Measurements from ENCODE around the gene GGT7.
"Not testable (repeated sequence)": the region's sequence is repeated elsewhere in the genome, so short reads cannot be mapped to it uniquely, and the experiment has no call there.

The GGT7 gene

DNA sequence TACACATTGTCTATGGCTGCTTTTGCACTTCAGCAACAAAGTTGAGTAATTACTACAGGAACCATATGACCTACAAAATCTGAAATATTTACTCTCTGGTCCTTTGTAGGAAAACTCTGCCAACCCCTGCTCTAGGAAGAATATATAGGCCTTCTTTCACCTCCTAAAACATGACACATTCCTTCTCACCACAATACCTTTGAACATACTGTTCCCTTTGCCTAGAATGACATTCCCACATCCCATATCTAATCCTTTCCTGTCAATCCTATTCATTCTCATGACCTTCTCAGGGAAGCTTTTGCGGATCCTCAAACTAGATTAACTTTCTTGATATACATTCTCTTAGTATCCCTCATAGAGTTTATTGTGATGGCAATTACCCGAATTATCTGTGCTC is 29.2 kb downstream of the GGT7 start:
- no peak for DNase-seq

DNA sequence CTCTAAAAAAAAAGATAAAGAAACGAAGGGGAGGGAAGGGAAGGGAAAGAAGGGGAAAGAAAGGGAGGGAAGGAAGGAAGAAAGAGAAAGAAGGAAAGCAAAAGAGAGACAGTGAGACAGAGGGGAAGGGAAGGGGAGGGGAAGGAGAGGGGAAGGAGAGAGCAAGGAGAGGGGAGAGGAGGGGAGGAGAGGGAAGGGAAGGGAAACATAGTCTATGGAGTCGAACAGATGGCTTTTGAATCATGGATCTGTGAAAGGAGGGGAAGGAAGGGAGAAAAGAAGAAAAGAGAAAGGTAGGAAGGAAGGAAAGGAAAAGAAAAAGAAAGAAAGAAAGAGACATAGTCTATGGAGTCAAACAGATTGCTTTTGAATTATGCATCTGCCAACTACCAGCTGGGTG is 30.5 kb downstream of the GGT7 start:
- no peak for DNase-seq

DNA sequence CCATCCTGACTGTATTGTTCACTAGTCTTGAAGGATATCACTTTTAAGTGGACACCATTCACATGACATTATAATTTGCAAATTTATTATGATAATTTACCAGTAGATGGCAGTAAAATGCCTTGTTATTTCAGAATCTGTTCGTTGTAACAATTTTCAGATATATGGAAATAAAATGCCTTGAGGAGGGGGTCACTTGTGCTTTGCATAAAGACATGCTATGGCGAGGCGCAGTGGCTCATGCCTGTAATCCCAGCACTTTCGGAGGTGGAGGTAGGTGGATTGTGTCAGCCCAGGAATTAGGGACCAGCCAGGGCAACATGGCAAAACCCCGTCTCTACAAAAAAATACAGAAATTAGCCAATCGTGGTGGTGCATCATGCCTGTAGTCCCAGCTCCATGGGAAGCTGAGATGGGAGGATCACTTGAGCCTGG is 38.2 kb downstream of the GGT7 start:
- no peak for DNase-seq

DNA sequence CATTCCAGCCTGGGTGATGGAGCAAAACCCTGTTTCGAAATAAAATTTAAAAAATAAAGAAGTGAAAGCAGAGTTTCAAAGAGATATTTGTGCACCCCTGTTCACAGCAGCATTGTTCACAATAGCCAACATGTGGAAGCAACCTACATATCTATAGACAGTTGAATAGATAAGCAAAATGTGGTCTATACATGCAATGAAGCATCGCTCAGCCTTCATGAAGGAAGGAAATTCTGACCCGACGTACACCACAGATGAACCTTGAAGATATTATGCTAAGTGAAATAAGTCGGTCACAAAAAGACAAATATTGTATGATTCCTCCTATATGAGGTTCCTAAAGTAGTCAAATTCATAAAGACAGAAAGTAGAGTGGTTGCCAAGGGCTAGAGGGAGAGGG is 40.7 kb downstream of the GGT7 start:
- no peak for DNase-seq

DNA sequence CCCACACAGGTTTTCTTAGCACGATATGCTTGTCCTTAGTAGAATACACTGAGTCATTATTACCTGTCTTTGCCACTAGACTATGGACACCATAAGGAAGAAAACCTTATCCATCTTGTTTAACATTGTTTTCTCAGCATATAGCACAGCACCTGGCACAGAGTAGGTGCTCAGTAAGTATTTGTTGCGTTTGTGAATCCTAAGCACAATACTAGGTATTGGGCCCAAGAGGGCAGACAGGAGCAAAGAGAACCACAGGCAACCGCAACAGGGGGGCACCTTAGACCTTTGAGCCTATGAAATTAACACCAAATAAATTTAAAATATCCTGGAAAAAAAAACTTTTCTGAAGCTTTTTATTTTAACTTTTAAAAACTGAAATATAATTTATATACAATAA is 43.5 kb downstream of the GGT7 start:
- no peak for DNase-seq

DNA sequence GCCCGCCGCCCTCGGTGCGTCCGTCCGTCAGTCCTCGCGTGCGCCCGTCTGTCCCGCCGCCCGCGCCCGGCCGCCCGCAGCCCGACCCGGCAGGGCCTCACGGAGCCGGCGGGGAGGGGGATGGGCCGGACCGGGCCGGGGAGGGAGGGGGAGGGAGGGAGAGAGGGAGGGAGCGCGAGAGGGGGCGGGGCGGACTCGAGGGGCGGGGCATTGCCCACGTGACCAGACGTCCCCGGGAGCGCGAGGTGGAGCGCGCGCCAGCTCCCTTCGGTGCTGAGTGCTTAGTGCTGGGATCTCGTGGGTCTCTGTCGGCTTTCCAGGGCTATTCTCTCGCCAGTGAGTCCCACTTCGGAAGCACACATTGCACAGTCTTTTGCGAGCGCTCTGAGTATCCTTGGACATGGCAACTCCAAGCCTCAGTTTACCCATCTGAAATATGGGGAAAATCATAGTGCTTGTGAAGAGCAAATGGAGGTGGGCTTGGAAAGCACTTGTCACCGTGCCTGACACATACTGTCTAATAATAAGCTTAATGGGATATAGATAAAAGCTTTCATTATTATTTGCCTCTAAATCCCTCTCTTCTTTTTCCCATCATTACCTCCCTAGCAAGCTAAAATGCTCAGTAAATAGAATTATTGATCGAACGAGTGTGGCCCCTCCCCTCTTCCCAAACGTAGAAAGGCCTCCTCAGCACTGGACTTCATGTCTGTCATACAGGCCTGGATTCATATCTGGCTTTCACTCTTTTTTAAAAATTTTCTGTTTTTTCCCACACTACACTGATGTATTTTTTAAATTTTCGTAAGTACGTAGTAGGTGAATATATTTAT is 46.9 kb downstream of the GGT7 start, which contains the start of gene NCOA6:
Gene NCOA6, minus strand, starts transcription at position 122 of the 833 bp plus-strand sequence. CDS start 43,296 bp downstream, outside the sequence.
- peak; percentile 55 to 77 for DNase-seq

DNA sequence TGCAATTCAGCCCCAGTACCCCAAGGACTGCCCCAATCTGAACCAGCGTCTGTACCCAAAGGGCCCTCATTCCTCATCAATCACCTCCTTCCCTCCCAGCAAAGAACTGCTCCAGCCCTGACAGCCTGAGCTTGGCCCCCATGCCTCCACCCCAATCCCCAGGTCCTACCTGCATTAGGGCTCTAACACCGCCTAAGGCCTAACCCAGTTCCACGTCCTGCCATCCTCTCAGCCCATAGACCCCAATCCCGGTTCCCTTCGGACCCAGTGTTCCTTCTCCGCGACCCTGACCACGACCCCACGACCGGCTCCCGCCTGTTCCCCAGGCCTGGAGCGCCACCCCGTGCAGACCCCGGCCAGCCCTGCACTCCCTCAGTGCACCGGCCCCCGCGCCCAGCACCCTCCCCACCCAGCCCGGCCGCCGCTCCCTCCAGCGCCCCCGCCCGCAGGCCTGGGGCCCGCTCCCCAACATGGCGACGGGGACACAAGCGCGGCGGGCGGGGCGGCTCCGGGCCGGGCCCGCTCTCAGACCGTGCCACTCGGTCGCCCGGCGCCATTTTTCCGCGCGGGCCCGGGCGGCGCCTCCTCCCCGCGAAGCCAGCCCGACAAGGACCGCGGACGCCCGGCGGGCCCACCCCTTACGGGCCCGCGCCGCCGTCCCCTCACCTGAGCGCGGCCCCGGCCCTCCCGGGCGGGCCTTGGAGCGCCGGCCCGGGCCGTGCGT is 47.7 kb downstream of the GGT7 start:
- DNase-seq, result peak in 1 of 2 experiments; percentile 43

DNA sequence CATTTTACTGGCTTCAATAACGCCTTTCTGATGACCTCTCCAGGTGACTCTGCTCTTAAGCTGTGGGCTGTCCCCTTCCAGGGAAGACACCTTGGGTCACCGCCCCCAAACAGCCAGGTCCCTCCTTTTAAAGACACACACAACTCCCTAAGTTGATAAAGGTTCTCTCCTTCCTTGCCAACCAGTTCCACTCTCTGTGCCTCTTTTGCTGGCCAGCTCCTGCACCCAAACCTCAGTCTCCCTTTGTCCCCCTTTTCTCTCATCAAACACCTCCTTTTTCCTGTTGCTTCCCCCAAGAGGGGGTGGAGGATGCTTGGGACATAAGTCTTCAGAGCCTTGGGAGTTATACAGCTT is 48.2 kb downstream of the GGT7 start:
- DNase-seq, result peak; percentile 55 to 68

DNA sequence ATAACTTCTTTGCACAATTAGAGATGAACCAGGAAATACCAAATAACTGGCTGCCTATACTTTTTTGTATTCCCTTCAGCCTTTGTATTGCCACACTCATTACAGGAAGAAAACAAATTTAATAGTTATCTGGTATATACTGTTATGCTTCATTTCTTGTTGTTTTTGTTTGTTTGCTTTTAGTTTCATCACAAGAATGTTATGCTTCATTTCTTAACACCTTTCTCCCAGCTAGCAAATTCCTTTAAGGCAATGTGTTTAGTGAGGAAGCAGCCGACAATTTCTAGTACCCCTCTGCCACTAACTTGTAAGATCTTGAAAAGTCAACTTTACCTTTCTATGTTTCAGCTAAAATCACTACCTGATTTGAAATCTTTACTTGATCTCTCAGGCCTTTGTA is 48.6 kb downstream of the GGT7 start:
- DNase-seq, result no peak

DNA sequence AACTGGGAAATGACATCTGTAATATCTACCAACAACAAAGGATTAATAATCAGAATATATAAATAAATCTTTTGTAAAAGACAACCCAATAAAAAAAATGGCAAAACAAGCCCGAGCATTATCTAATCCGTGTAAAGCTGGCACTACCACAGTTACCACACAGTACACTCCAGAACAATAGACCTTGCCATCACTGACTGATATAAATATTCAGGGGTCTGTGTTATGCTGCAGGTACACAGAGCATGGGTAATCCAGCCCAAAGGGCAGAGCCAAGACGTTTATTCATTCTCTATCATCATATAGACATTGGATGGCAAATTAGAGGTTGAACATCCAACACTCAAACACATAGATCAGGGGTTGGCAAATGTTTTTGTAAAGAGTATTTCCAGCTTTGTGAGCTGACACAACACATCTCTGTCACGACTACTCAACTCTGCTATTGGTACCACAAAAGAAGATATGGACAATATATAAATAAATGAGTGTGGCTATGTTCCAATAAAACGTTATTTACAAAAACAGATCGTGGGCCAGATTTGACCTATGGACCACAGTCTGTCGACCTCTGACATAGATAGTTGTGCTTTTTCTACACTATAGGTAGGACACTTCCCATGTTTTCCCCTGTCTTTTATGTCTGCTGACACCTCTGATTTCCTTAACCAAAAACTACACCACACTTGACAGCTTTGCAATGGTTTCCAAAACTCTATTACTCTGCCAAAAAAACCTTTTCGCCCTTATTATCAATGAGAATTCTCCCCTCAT is 51.7 kb downstream of the GGT7 start:
- DNase-seq, result no peak

DNA sequence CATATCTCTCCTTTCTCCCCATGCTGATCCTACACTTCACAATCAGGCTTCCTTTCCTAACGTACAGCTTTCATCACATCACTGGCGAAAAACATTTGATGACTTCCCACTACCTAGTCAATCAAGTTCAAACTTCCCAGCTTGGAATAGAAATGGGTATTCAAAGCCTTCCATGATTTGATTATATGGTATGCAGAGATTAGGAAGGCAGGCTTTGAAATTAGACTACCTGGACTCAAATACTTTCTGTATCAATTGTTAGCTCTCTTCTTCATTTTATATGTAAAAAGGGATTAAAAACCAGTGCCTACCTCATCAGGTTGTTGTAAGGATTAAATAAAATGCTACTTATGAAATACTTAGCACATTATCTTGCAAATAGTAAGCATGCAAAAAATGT is 54.9 kb downstream of the GGT7 start:
- DNase-seq, result no peak

DNA sequence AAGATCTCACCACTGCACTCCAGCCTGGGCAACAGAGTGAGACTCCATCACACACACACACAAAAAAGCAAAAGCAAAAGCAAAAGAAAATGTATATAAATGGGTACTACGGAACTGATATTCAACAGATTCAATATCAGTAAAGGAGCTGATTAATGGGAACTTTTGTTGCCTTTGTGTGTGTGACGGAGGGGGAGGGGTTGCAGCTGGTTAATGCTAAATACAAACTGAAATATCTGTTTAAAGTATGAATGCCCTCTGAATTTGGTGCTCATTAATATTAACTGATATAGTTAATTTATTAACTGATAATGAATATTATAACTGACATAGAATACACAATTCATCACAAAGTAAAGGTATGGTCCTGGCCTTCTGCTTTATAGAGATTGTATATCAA is 55.6 kb downstream of the GGT7 start:
- no peak for DNase-seq

DNA sequence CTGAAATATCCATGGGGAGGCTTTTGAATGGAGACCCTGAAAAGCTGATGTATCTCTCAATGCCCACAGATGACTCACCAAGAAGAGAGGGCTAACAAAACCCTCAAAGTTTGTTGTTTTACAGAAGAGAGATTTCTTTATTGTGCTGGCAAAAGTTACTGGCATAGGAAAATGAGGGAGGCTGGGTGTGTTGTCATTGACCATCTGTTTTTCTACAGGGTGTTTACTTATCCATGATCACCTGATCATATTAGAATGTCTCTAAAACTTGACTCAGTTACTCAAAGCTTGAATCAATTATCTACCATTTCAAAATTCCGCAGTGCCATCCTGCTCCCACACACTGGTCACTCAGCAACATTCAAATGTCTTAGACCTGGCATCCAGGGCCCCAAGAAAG is 57.0 kb downstream of the GGT7 start:
- DNase-seq, result no peak

DNA sequence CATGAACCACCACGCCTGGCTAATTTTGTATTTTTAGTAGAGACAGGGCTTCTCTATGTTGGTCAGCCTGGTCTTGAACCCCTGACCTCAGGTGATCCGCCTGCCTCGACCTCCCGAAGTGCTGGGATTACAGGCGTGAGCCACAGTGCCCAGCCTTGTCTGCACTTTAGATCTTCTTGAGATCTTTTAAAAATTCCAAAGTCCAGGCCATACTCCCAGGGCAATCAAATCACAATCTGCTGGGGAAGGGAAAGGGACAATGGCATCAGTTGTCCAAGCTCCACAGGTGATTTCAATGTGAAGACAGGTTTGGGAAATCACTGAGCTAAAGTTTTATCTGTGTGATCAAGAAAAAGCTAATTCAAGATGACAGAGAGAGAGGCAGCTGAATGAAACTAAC is 64.1 kb downstream of the GGT7 start:
- no peak for DNase-seq

DNA sequence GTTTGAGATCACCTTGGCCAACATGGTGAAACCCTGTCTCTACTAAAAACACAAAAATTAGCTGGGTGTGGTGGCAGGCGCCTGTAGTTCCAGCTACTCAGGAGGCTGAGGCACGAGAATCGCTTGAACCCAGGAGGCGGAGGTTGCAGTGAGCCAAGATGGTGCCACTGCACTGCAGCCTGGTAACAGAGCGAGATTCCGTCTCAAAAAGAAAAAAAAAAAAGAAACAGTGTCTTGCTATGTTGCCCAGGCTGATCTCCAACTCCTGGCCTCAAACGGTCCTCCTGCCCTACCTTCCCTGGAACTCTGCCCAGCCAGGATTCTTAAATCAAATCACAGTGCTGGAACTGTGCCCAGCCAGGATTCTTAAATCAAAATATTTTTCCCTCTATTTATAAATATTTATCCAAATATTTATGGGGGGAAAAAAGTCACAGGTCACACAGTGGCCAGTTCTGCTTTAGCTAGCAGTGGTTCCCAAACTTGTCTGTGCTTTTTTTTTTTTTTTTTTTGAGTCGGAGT is 64.7 kb downstream of the GGT7 start:
- not testable (repeated sequence) for DNase-seq

DNA sequence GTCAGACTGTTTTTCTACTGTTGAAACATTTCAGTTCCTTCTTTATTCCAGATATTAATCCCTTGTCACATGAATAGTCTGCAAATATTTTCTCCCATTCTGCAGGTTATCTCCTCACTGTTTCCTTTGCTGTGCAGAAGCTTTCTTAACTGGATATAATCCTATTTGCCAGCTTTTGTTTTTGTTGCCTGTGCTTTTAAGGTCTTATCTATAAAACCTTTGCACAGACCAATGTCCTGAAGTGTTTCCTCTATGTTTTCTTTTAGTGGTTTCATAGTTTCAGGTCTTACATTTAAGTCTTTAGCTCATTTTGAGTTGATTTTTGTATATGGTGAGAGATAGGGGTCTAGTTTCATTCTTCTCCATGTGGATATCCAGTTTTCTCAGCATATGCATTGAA is 66.4 kb downstream of the GGT7 start:
- DNase-seq, result no peak

DNA sequence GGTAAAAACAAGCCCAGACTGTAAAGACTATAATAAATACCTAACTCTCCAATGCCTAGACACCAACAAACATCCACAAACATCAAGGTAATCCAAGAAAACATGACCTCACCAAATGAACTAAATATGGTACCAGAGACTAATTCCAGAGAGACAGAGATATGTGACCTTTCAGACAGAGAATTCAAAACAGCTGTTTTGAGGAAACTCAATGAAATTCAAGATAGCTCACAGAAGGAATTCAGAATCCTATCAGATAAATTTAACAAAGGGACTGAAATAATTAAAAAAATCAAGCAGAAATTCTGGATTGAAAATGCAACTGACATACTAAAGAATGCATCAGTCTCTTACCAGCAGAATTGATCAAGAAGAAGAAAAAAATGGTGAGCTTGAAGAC is 73.8 kb downstream of the GGT7 start:
- no peak for DNase-seq

DNA sequence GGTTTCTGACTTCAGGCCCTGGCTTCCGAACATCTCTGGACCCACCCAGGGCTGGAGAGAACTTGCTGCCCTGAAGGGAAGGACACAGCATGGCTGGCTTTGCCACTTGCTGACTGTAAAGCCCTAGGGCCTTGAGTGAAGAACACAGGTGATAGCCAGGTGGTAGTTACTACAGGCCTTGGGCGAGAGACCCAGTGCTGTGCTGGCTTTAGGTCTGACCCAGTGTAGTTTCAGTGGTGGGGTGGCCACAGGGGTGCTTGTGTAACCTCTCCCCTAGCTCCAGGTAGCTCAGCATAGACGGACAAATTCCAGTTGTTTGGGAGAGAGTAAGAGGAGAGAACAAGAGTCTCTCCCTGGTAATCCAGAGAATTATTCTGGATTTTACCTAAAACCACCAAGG is 74.3 kb downstream of the GGT7 start:
- no peak for DNase-seq

DNA sequence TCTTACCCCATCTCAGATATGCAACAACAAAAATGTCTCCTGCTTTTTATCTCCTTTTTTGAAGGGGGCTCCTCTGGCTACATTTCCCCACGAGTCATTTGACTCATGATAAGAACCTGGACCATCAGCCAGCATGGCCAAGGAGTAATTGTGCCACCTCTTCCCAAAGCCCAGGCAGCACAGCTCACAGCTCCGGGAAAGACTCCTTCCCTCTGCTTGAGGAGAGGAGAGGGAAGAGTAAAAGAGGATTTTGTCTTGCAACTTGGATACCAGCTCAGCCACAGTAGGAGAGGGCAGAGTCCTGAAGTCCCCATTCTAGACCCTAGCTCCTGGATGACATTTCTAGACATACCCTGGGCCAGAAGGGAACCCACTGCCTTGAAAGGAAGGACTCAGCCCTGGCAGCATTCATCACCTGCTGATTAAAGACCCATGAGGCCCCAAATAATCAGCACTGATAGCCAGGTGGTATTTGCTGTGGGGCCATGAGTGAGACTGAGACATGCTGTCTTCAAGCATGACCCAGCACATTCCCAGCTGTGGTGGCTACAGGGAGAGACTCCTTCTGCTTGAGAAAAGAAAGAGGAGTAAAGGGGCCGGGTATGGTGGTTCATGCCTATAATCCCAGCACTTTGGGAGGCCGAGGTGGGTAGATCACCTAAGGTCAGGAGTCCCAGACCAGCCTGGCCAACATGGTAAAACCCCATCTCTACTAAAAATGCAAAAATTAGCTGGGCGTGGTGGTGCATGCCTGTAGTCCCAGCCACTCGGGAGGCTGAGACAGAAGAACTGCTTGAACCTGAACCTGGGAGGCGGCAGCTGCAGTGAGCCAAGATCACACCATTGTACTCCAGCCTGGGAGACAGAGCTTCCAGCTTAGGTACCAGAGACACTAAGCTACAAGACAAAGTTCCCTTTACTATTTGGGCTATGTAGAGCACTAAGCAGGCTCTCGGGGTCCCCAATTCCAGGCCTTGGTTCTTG is 75.4 kb downstream of the GGT7 start:
- DNase-seq, result no peak
